ENCODE measurements around the gene KNDC1. TPM values are rescaled to one million over a fixed set of nuclear protein-coding genes. Genes with fewer than 3 reads are reported as not detected.

The KNDC1 gene
- total RNA-seq, 1 donor from 2014 or later = 20.3 TPM

DNA sequence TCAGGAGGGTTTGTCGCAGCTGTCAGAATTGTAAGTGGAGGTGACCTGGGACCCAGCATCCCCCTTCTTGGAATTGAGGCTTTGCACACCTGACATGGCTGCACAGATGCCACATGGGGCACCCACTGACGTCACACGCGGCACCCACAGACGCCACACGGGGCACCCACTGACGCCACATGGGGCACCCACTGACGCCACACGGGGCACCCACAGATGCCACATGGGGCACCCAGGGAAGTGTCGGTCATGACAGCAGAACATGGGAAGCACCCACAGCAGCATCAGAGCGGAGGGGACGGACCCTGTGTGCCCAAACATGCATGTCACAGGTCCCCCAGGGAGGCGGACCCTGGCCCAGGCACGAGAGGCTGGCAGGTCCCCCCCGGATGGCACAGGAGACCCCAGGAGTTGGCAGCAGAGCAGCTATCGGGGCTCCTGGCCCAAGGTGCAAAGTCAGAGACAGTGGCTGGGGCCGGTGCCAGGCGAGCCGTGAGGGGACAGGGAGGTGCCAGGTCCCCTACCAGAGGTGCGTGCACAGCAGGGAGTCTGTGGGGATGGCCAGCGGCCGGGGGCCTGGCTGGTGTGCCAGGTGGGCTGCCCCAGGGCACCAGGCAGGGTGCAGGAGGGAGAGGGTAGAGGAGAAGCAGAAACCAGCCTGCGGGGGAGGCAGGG, 21.1 kb downstream of the KNDC1 start:
- peaks cover 4% of the 10 kb centered on the region for H3K36me3 Mint-ChIP-seq
- no peak overlapping the region for H3K4me3 Mint-ChIP-seq
- H3K27me3 Mint-ChIP-seq (ENCODE audit: low read depth) = no peaks in the 10 kb centered on the region
- TF ChIP-seq, protein P1, sequence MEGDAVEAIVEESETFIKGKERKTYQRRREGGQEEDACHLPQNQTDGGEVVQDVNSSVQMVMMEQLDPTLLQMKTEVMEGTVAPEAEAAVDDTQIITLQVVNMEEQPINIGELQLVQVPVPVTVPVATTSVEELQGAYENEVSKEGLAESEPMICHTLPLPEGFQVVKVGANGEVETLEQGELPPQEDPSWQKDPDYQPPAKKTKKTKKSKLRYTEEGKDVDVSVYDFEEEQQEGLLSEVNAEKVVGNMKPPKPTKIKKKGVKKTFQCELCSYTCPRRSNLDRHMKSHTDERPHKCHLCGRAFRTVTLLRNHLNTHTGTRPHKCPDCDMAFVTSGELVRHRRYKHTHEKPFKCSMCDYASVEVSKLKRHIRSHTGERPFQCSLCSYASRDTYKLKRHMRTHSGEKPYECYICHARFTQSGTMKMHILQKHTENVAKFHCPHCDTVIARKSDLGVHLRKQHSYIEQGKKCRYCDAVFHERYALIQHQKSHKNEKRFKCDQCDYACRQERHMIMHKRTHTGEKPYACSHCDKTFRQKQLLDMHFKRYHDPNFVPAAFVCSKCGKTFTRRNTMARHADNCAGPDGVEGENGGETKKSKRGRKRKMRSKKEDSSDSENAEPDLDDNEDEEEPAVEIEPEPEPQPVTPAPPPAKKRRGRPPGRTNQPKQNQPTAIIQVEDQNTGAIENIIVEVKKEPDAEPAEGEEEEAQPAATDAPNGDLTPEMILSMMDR (IDR thresholded peaks at IDR 0.05; ENCODE audit: unreplicated experiment) = no peak
- H3K4me1 Mint-ChIP-seq = no peaks in the 10 kb centered on the region
- H3K9me3 Mint-ChIP-seq = peaks cover 10% of the 10 kb centered on the region
- H3K27ac Mint-ChIP-seq = no peak overlapping the region
- DNase-seq (ENCODE audit: low spot score in 2 of 2, unreplicated experiment in 2 of 2) = no peak

GRCh38 chr10:133182190-133182589, 22.2 kb downstream of the KNDC1 start:
- Mint-ChIP-seq H3K4me1 (peaks cover 3% of the 10 kb centered on the region), H3K4me3 (no peak overlapping the region), H3K36me3 (peaks cover 4% of the 10 kb centered on the region), H3K27ac (no peak overlapping the region), H3K9me3 (peaks cover 7% of the 10 kb centered on the region), H3K27me3 (ENCODE audit: low read depth) (no peaks in the 10 kb centered on the region)
- TF ChIP-seq, protein P1 (IDR thresholded peaks at IDR 0.05; ENCODE audit: unreplicated experiment) = no peak
- DNase-seq (ENCODE audit: low spot score in 2 of 2, unreplicated experiment in 2 of 2) = no peak

GRCh38 chr10:133182791-133183645, 23.0 kb downstream of the KNDC1 start:
- Mint-ChIP-seq H3K27me3 (ENCODE audit: low read depth) (no peaks in the 10 kb centered on the region), H3K4me3 (no peak overlapping the region), H3K4me1 (peaks cover 3% of the 10 kb centered on the region)

DNA sequence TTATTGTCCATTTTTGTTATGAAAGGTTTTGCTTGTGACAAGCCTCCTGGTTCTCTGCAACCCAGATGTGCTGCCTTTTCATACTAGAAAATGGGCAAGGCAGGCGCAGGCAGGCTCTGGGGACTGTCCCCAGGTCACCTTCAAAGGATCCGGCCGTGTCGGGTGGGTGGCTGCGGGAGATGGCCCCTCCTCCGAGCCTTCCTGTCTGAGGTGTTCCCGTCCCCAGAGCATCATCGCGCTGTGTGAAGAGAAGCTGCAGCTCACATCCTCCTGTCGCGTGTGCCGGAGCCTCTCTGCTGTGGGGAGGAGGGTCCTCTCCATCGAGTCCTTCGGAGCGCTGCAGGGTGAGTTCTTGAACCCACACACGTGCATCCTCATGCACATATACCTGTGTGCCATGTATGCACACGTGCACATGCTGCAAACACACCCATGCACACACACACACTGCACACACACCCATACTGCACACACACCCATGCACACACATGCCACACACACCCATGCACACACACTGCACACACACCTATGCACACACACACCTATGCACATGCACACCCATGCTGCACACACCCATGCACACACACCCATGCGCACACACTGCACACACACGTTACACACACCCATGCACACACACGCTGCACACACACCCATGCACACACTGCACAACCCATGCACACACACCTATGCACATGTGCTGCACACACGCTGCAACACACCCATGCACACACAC, 23.8 kb downstream of the KNDC1 start:
- H3K27ac Mint-ChIP-seq = no peak overlapping the region
- DNase-seq (ENCODE audit: low spot score in 2 of 2, unreplicated experiment in 2 of 2) = no peak
- no peak overlapping the region for H3K4me3 Mint-ChIP-seq
- H3K9me3 Mint-ChIP-seq = no peaks in the 10 kb centered on the region
- no peaks in the 10 kb centered on the region for H3K27me3 Mint-ChIP-seq (ENCODE audit: low read depth)
- peaks cover 3% of the 10 kb centered on the region for H3K4me1 Mint-ChIP-seq
- TF ChIP-seq, protein P1 (IDR thresholded peaks at IDR 0.05; ENCODE audit: unreplicated experiment) = no peak
- peaks cover 4% of the 10 kb centered on the region for H3K36me3 Mint-ChIP-seq

More at GRCh38 chr10:133182791-133183645, 23.0 kb downstream of the KNDC1 start:
- DNase-seq (ENCODE audit: low spot score in 2 of 2, unreplicated experiment in 2 of 2) = no peak
- TF ChIP-seq, protein P1 (IDR thresholded peaks at IDR 0.05; ENCODE audit: unreplicated experiment) = no peak
- H3K9me3 Mint-ChIP-seq = no peaks in the 10 kb centered on the region
- H3K36me3 Mint-ChIP-seq = peaks cover 4% of the 10 kb centered on the region
- H3K27ac Mint-ChIP-seq = no peak overlapping the region

DNA sequence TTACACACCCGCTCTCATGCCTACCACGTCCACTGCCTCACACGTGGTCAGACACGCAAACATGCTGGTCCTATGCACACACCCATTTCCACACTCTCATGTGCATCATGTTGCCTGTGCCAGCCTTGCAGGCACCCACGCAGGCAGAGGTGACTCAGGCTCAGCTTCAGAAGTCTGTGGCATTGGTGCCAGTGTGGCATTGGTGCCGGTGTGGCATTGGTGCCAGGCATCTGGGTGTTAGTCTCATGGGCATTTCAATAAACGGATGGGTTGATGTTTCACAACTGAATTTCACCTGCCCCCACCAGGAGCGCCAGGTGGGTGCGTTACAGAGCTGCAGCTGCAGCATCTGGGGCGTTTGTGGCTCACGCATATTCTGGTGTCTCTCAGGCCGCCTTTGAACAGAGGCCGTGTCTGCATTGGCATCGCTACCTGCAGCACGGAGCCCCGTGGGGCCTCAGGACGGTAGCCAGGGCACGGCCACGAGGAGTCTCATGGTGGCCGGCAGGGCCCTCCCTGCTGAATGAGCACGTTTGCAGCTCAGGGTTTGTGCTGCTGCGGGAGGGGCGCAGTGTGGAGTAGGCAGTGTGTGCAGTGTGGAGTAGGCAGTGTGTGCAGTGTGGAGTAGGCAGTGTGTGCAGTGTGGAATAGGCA, 24.7 kb downstream of the KNDC1 start:
- H3K4me3 Mint-ChIP-seq = no peak overlapping the region

More for the DNA sequence above, 24.7 kb downstream of the KNDC1 start:
- Mint-ChIP-seq H3K36me3 (peaks cover 4% of the 10 kb centered on the region), H3K4me1 (peaks cover 3% of the 10 kb centered on the region), H3K27ac (no peak overlapping the region), H3K9me3 (no peaks in the 10 kb centered on the region), H3K27me3 (ENCODE audit: low read depth) (no peaks in the 10 kb centered on the region)
- no peak for DNase-seq (ENCODE audit: low spot score in 2 of 2, unreplicated experiment in 2 of 2)
- TF ChIP-seq, protein P1 (IDR thresholded peaks at IDR 0.05; ENCODE audit: unreplicated experiment) = no peak
